Spleen (tissue), 11 donors: ENCODE results near the gene WDR83. TPM values are rescaled to one million over a fixed set of nuclear protein-coding genes. Genes with fewer than 3 reads are reported as not detected.
A peak's percentile ranks its signal among the peaks of the same experiment; 100 is the strongest.

Source experiments
- DNase-seq: peaks from one replicate; pipeline ENCODE4 v3.0.0-alpha.2; 2020
- H3K27ac ChIP-seq, 8 donors: fragments of 200-600 bp; sonication (generic) in 7 of 8; 1 replicate in 4 of 8; 2 replicates in 4 of 8; pipeline versions ENCODE4 v1.5.0 to v1.8.0; 2016 to 2021; ENCODE audit warnings: inconsistent platforms in 4 of 8, mild to moderate bottlenecking in 4 of 8, moderate library complexity in 1 of 8
- H3K27me3 ChIP-seq, 7 donors: fragments of 200-600 bp; sonication (generic) in 6 of 7; replicated peaks in 1 of 7; 1 replicate in 4 of 7; 2 replicates in 3 of 7; pipeline versions ENCODE4 v1.5.0 to v1.8.0; 2016 to 2021; ENCODE audit warnings: inconsistent platforms in 3 of 7, mild to moderate bottlenecking in 1 of 7
- H3K36me3 ChIP-seq, 6 donors: fragments of 200-600 bp; sonication (generic) in 5 of 6; 1 replicate in 4 of 6; 2 replicates in 2 of 6; pipeline versions ENCODE4 v1.5.0 to v1.8.0; 2016 to 2021; ENCODE audit warnings: inconsistent platforms in 2 of 6
- H3K4me1 ChIP-seq, 6 donors: fragments of 200-600 bp; sonication (generic) in 5 of 6; 1 replicate in 3 of 6; 2 replicates in 3 of 6; pipeline versions ENCODE4 v1.5.0 to v1.8.0; 2016 to 2021; ENCODE audit warnings: inconsistent platforms in 3 of 6
- H3K4me3 ChIP-seq, 8 donors: fragments of 200-600 bp; sonication (generic) in 7 of 8; 1 replicate in 4 of 8; 2 replicates in 4 of 8; pipeline versions ENCODE4 v1.5.0 to v1.8.0; 2016 to 2021; ENCODE audit warnings: inconsistent platforms in 4 of 8, mild to moderate bottlenecking in 4 of 8, moderate library complexity in 2 of 8
- H3K9me3 ChIP-seq, 8 donors: fragments of 200-600 bp; sonication (generic) in 7 of 8; 1 replicate in 4 of 8; 2 replicates in 4 of 8; pipeline versions ENCODE4 v1.5.0 to v1.8.0; 2016 to 2021; ENCODE audit warnings: inconsistent platforms in 4 of 8
- POLR2A ChIP-seq, 3 donors: fragments of 450-650 bp; IDR thresholded peaks; one replicate each; pipeline ENCODE4 v1.5.1; 2017; ENCODE audit warnings: antibody characterized with exemption in 3 of 3, mild to moderate bottlenecking in 1 of 3
- POLR2AphosphoS5 ChIP-seq, 3 donors: sonication (generic); formaldehyde crosslinking; IDR thresholded peaks; one replicate each; pipeline ENCODE4 v1.5.1; 2017; ENCODE audit warnings: antibody characterized with exemption in 3 of 3
- WGBS, 5 donors: extraction: QIAGEN DNeasy Blood & Tissue Kit in 3 of 5; methylation state at CpG; one replicate each; pipeline versions ENCODE4 v1.1.5 to v1.1.7; 2013 to 2018; 5-methylcytosine and 5-hydroxymethylcytosine counted together
- intact Hi-C: fragments of 100-400 bp; cut with DNase I; formaldehyde crosslinking; loops from one replicate; pipeline ENCODE4 v1.15.0; 2023; ENCODE audit warnings: low total_unique reads
- polyA plus RNA-seq, 3 donors: library from polyadenylated mRNA; stranded (reverse); fragments of 200-250 nt; gene quantifications; one replicate each; pipeline ENCODE4 v1.2.1, GENCODE V29; 2013
- total RNA-seq, 7 donors: library from RNA; depleted of rRNA in 3 of 7; stranded (reverse); fragments of >200 nt in 3 of 7; fragmentation: NEBNext Ultra II Directional in 4 of 7; extraction: Animal tissue kit (Norgen Biotek cat#: 25700) in 4 of 7; gene quantifications; one replicate each; pipeline versions ENCODE4 v1.1.0 to v1.2.1, GENCODE V29; 2016 to 2021
- TF ChIP-seq, protein P1 (sequence below), 11 experiments: fragments of 200-600 bp in 7 of 11; fragments of 450-650 bp in 4 of 11; sonication (generic) in 4 of 11; IDR thresholded peaks in 8 of 11; conservative IDR thresholded peaks in 3 of 11; 1 replicate in 7 of 11; 2 replicates in 4 of 11; pipeline versions ENCODE4 v1.4.0 to v1.8.0; 2016 to 2021; ENCODE audit warnings: antibody characterized with exemption in 11 of 11, inconsistent platforms in 4 of 11, mild to moderate bottlenecking in 1 of 11
- donor health status: healthy with polysubstance abuse.
- donor health status: DM: no; HTN: no; CAD: no; lungs with moderate emphysema.
- donor health status: DM: no; HTN: no; CAD: no.
- donor health status: Bipolar disorder and iron deficiency.
- donor health status: healthy.
- donor health status: DM: no; HTN: no; CAD: no.
- donor health status: DM: yes; HTN: yes; CAD: no.

Gene WDR83
- total and polyA plus RNA-seq, 10 donors = 6.4 to 19.5 (median 13.6) TPM

- no peak overlapping the region for H3K27ac ChIP-seq
- TF ChIP-seq, protein P1, sequence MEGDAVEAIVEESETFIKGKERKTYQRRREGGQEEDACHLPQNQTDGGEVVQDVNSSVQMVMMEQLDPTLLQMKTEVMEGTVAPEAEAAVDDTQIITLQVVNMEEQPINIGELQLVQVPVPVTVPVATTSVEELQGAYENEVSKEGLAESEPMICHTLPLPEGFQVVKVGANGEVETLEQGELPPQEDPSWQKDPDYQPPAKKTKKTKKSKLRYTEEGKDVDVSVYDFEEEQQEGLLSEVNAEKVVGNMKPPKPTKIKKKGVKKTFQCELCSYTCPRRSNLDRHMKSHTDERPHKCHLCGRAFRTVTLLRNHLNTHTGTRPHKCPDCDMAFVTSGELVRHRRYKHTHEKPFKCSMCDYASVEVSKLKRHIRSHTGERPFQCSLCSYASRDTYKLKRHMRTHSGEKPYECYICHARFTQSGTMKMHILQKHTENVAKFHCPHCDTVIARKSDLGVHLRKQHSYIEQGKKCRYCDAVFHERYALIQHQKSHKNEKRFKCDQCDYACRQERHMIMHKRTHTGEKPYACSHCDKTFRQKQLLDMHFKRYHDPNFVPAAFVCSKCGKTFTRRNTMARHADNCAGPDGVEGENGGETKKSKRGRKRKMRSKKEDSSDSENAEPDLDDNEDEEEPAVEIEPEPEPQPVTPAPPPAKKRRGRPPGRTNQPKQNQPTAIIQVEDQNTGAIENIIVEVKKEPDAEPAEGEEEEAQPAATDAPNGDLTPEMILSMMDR (IDR thresholded peaks at IDR 0.05 in 8 of 11, conservative IDR thresholded peaks at IDR 0.05 in 3 of 11) = no peak
- TF ChIP-seq POLR2AphosphoS5 (IDR thresholded peaks at IDR 0.05) = no peak
- no peak for TF ChIP-seq POLR2A (IDR thresholded peaks at IDR 0.05)
- H3K9me3 ChIP-seq = peaks cover 10 to 38% (median 27%) of the 10 kb centered on the region in 8 donors
- peaks cover 0 to 15% (median 5%) of the 10 kb centered on the region in 6 donors for H3K4me1 ChIP-seq
- peaks cover 19 to 91% (median 75%) of the 10 kb centered on the region in 6 donors for H3K36me3 ChIP-seq
- no peak for DNase-seq
- no peak overlapping the region for H3K4me3 ChIP-seq
- 79 to 94% (median 89%) methylated on average over 8 of the region's 8 CpGs for WGBS, 5 donors
- intact Hi-C loops = no loop called here
- no peaks in the 10 kb centered on the region for H3K27me3 ChIP-seq
These were observed 39.6 kb upstream of the WDR83 start for GRCh38 chr19:12626958-12627357.

DNA sequence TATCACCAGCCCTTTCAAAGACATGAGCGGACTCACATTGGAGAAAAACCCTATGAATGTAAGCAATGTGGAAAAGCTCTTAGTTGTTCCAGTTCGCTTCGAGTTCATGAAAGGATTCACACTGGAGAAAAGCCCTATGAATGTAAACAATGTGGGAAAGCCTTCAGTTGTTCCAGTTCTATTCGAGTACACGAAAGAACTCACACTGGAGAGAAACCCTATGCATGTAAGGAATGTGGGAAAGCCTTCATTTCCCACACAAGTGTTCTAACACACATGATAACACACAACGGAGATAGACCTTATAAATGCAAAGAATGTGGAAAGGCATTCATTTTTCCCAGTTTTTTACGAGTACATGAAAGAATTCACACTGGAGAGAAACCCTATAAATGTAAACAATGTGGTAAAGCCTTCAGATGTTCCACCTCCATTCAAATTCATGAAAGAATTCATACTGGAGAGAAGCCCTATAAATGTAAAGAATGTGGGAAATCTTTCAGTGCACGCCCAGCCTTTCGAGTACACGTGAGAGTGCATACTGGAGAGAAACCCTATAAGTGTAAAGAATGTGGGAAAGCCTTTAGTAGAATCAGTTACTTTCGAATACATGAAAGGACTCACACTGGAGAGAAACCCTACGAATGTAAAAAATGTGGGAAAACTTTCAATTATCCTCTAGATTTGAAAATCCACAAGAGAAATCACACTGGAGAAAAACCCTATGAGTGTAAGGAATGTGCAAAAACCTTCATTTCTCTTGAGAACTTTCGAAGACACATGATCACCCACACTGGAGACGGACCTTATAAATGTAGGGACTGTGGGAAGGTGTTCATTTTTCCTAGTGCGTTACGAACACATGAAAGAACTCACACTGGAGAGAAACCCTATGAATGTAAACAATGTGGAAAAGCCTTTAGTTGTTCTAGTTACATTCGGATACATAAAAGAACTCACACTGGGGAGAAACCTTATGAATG lies 38.3 kb upstream of the WDR83 start:
- no peak for DNase-seq
- peaks cover 19 to 100% (median 78%) of the 10 kb centered on the region in 6 donors for H3K36me3 ChIP-seq

DNA sequence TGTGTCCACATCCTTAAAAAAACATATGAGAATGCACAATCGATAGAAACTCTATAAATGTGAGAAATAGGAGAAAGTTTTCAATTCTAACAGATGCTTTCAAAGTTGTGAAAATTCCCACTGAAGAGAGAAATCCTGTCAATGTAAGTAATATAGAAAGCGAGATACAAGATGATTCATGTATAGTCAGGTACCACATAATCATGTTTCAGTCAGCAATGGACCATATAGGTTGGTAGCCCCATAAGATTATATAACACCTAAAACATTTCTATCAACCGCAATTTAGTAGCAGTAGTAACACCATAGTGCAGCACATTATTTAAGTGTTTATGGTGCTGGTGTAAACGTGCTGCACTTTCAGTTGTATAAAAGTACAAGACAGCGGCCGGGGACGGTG lies 37.4 kb upstream of the WDR83 start:
- WGBS, 5 donors = 91 to 99% (median 97%) methylated on average over 7 of the region's 7 CpGs
- Histone ChIP-seq H3K27me3 (no peaks in the 10 kb centered on the region), H3K9me3 (peaks cover 10 to 38% (median 27%) of the 10 kb centered on the region in 8 donors), H3K36me3 (peaks cover 19 to 95% (median 72%) of the 10 kb centered on the region in 6 donors), H3K27ac (no peak overlapping the region), H3K4me3 (no peak overlapping the region), H3K4me1 (no peaks in the 10 kb centered on the region)
- DNase-seq = no peak
- intact Hi-C loops = no loop called here
- TF ChIP-seq POLR2A (IDR thresholded peaks at IDR 0.05) = no peak
- TF ChIP-seq, protein P1 (IDR thresholded peaks at IDR 0.05 in 8 of 11, conservative IDR thresholded peaks at IDR 0.05 in 3 of 11) = no peak
- no peak for TF ChIP-seq POLR2AphosphoS5 (IDR thresholded peaks at IDR 0.05)

More for the DNA sequence above, 38.3 kb upstream of the WDR83 start:
- H3K27me3 ChIP-seq = no peaks in the 10 kb centered on the region
- 97 to 98% (median 97%) methylated on average over 17 of the region's 17 CpGs for WGBS, 5 donors
- peaks cover 0 to 3% (median 0%) of the 10 kb centered on the region in 6 donors for H3K4me1 ChIP-seq
- no peak overlapping the region for H3K4me3 ChIP-seq
- TF ChIP-seq, protein P1 (IDR thresholded peaks at IDR 0.05 in 8 of 11, conservative IDR thresholded peaks at IDR 0.05 in 3 of 11) = no peak
- no peak for TF ChIP-seq POLR2AphosphoS5 (IDR thresholded peaks at IDR 0.05)
- no peak for TF ChIP-seq POLR2A (IDR thresholded peaks at IDR 0.05)
- no peak overlapping the region for H3K27ac ChIP-seq
- intact Hi-C loops = no loop called here
- peaks cover 10 to 38% (median 27%) of the 10 kb centered on the region in 8 donors for H3K9me3 ChIP-seq

DNA sequence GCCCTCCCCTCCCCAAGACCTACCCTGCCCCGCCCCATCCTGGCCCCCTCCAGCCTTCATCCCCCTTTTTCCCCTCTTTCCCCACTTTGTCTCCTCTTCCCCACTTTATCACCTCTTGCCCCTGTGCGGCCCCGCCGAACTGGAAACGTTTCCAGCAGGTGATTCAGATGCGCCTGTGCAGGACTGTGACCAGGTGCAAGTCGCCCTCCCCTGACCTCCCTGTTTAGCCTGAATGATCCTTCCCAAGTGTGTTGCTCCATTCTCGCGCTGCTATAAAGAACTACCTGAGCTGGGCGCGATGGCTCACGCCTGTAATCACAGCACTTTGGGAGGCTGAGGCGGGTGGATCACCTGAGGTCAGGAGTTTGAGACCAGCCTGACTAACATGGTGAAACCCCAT lies 30.0 kb upstream of the WDR83 start:
- no peaks in the 10 kb centered on the region for H3K27me3 ChIP-seq
- DNase-seq = peak; percentile 37
- no peak overlapping the region for H3K4me3 ChIP-seq
- no peaks in the 10 kb centered on the region for H3K9me3 ChIP-seq
- intact Hi-C loops = no loop called here
- peak in 1 of 3 donors; percentile 26 for TF ChIP-seq POLR2AphosphoS5 (IDR thresholded peaks at IDR 0.05)
- TF ChIP-seq, protein P1 (IDR thresholded peaks at IDR 0.05 in 8 of 11, conservative IDR thresholded peaks at IDR 0.05 in 3 of 11) = no peak
- H3K4me1 ChIP-seq = peaks cover 0 to 14% (median 12%) of the 10 kb centered on the region in 6 donors
- peaks cover 0 to 21% (median 4%) of the 10 kb centered on the region in 6 donors for H3K36me3 ChIP-seq
- H3K27ac ChIP-seq = no peak overlapping the region
- 91 to 93% (median 92%) methylated on average over 13 of the region's 13 CpGs for WGBS, 5 donors
